NCI-H1436 treated with DMSO at 0.1 percent for 48 hours (cell line): ENCODE data around the gene DESI2.
"Not testable (repeated sequence)": the region's sequence is repeated elsewhere in the genome, so short reads cannot be mapped to it uniquely, and the experiment has no call there.

Experiments
- DNase-seq: peaks from one replicate; lab custom pipeline; 2025; lab: John Stamatoyannopoulos, UW

The DESI2 gene

DNA sequence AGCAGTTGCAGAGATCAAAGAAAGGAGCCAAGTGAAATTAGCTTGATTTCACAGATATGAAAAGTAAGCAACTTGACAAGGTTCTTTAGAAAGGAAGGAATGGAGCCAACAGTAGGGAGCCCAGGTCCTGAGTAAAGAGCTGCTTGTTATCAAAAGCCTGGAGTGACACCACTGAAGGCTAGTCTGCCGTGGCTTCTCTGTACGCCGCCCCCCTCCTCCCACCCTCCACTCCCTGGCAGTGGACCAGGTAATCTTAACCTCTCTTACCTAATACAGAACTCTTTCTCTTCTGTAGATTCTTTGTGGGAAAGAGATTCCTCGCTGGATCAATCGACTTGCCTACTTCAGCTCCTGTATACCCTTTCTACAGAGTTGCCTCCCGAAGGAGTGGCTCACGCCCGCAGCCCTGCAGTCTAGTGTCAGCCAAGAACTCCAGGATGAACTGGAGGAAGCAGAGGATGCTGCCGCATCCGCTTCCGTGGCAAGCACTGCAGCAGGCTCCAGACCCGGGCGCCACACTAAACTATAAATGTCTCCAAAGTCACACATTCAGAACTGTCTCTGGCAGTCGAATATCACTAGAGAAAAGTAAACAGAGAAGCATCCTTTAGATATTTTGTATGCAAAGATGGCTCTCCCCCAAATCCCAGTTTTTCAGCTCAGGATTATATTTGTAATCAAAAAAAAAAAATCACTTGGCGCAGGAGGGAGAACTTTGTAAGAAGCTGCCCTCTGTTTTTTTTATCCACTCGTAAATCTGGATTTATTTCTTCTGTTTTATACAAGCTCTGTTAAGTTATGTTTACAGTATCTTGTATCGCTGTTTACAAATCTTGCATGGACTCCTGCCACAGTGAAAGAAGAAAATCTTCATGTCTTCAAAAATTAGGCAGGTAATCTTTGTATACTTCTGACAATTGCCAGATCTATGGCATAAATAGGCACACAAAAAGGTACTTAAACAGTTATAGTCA lies 52.6 kb downstream of the DESI2 start:
- DNase-seq: no peak

DNA sequence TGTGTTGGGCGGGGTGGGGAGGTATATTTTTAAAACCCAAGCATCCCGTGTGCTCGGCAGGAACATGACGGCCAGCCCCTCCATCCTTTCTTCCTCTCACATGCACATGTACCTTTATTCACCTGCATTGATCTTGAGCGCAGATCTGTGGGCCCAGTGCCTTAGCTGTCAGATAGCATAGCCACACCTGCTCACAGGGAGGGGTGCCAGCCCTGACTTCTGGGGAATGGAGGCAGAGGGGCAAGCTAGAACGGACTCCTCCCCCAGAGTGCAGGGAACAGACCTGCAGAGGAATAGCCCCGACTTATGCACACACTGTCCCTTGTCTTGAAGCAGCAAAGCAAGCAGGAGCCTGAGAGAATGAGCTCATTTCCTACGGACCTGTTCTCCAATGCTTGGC lies 56.1 kb downstream of the DESI2 start:
- DNase-seq: no peak

DNA sequence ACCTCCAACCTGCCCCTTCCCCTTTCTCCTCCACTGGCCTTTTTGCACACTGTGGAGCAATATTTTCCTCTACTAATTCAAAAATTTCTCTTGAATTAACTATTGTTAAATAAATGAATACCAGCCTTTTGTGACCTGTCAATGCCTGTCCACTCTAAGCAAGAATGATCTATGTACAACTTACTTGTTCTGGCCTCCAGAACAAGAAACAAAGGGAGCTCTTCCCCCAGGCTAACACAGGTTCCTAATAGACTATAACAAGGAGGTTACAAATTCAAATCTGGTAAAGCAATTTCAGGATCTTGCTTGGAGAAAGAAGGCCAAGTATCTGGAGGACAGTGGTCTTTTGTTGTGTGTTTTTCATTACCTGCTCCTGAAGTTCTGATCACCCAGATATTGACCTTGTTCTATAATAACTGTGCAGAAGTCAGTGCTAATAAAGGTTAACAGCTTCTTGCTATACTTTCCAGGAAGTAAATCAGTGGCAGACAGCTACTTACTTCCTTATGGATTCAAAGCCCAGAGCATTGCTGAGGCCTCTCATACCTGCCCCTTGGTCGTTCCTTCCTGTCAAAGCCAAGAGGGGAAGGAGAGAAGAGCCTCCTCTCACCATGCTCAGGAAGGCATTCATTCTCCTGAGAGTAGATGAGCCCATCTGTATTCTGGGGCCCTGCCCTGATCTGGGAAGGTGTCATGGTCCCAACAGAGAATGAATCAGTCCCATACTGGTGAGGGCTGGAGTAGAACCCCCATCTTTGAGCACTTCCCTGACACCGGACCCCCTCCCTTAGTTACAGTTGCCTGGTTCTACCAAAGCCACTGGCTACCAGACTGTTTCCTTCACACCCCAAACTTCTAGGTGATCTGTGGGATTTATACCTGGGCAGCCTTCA lies 56.8 kb downstream of the DESI2 start:
- DNase-seq: no peak

DNA sequence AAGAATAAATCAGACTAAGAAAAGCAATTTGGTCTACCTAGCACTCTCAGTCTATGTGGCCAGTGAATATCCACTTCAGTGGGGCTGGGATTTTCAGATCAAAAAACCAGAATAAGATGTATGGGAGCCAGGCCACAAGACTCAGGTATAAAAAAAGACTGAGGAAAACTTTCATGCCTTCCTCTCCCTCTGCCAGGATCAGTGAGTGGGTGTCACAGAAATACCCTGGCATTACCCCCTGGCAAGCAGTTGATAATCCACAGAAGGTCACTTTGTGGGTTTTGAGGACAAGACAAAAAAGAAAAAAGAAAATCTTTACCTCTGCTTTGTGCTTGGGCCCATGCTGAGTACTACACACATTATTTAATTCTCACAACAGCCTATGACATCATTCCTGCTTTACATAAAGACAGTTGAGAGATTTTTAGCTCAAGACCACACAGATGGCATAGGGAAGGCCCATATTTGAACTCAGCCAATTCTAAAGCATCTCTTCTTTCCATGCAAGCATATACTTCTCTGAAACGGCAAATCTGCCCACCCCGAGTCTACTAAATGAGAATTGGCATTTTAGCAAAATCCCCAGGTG lies 57.6 kb downstream of the DESI2 start:
- DNase-seq: no peak

DNA sequence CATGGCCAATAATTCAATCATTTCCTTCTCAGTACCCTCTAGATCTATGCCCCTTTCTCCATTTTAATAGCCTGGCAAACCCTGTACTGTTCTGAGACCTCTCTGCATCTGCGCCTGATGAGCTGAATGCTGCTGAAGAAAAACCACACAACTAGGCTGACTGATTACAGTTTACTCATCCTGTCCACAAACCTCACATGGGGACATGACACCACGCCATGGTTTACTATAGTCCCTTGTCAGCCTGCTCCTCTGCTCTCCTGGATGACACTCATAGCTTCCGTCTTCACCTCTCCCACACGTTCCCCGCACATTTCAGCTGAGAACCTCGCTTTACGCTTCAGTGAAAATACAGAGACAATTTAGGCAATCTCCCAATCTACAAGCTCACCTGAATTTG lies 59.7 kb downstream of the DESI2 start:
- no peak for DNase-seq

DNA sequence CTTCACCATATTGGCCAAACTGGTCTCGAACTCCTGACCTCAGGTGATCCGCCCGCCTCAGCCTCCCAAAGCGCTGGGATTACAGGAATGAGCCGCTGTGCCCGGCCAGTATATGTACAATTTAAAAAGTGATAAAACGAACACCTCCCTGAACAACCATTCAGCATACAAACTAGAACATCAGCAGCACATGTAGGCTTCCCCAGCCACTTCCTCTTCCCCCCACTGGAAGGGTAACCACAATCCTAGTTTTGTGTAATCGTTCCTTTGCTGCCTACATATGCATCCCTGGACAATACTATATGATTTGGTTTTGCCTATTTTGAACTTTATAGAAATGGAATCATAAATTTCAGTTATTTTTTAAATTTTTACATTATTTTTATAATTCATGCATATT lies 60.4 kb downstream of the DESI2 start:
- no peak for DNase-seq

DNA sequence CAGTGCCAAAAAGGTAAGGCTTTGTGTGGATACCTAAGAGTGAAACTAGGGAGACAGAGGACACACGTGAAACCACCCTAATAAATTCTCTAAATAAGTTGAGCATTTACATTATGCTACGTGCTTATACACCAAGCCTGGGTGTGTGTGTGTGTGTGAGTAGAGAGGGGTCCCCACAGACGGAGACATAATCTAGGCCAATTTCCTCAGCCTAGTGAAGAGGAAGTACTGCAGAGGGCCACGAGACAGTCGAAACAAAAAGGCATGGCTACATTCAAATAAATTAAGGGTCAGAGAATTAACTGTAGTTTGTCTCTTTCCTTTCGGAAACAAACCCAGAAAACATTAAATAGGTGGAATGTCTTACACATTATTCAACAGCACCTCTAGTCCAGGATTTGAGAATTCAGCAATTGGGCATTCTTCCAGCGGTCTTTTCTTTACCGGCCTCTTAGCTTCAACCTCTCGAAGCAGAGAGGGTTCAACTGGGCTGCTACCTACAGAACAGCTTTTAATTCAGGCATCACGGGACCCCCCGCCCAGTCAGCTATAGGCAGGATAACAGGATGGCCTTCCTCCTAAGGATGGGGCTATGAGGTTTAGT lies 75.0 kb downstream of the DESI2 start:
- no peak for DNase-seq

DNA sequence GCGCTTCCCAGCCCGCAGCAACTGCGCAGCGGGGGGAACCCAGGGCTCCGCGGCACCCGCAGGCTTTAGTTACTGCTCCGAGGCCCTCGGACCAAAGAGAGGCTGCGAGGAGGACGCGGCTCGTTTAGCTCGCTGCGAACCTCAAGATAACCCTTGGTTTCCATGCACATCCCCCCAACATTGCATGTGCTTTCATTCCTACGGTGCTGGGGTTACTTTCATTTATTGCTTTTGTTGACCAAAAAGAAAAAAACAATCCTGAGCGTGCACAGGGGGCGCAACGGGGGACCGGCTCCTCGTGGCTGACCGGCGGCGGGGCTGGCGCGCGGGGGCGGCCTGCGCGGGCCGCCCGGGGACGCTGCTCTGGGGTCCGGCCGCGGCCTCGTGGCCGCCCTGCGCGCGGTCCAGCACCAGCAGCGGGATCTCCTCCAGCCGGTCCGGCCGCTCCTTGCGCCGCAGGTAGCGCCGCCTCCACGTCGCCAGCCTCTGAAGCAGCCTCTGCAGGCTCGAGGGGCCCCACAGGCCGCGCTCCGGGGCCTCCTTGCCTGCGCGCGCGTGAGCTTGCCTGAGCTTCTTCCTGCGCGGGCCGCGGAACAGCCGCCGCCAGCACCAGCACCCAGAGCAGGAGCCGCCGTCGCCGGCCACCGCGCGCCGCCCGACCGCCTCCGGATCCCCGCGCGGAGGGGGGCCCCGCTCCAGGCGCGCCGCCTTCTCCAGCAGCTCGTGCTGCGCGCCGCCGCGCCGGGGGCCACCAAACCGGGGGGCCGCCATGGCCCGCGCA lies 77.4 kb downstream of the DESI2 start:
- DNase-seq: no peak

DNA sequence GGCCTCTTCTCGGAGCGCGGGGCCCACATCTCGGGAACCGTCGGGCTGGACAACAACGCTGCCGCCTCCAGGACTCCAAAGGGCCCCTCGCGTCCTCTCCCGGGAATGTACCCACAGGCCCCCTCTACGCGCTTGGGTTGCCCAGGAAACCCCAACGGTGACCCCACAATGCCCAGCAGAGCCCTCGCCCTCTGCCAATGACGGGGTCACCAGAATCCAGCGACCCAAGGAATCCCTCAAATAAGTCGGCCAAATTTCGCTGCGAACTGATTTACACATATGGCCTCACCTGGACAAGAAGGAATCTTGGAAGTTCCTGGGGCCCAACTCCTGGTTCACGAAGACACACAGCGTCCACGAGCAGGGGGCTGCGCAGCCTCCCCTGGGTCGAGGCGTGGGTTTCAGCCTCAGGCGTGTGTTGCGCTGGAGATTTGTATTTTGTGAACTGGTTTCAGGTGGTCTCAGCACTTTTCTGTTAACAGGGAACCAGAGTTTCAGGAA lies 78.1 kb downstream of the DESI2 start:
- DNase-seq: no peak

DNA sequence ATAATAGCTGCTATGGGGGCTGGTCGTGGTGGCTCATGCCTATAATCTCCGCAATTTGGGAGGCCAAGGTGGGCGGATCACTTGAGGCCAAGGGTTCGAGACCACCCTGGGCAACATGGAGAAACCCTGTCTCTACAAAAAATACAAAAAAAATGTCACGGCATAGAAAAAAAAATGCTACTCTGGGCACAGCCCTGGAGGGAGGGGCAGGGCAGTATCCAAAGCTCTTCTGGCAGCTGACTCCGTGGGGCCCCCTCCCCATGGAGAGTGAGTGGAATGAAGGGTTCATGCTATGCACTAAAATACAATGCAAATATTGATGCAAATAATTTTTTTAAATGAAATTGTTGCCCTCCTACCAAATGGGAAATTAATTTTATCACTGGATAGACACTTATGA lies 78.7 kb downstream of the DESI2 start:
- DNase-seq: no peak

DNA sequence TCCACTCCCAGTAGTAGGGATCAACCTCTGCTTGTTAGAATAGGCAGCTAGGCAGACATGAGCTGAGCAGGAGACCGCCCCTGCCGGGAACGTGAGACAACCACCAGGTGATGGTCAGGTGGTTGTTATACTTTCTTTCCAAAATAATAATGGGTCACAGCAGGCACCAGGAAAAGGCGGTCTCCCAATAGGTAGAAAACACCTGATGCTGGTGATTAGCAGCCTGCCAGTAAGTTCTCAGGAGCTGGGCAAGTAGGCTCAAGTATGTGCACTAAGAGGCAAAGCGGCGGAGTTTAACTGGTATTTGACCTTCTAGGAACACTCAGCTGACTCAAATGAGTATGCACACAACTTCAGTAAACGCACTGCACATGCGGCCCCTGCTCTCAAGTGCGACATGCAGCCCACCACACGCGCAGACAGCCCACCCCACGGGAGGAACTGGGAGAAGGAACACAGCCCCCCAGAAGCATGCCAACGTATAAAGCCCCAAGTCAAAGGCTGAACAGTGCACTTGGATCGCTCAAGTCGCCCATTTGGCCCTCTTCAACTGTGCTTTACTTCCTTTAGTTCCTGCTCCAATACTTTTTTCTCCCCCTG lies 80.0 kb downstream of the DESI2 start:
- no peak for DNase-seq

DNA sequence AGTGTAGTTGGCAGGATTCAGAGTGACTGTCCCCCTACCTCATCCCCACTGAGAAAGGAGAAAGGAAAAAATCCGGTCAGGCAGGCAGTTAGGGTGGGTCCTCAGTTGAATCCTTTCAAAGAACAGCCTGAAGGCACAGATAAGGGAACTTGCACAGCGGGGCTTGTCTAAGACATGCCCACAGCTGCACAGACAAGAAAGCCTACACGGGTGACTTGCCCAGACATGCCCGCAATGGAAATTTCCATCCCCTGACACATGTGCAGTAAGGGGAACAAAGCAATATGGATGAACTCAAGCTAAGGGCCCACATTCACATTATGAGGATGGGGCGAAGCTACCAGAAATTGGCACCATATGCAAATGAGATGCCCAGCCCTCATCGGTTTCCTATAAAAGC lies 82.5 kb downstream of the DESI2 start:
- no peak for DNase-seq

DNA sequence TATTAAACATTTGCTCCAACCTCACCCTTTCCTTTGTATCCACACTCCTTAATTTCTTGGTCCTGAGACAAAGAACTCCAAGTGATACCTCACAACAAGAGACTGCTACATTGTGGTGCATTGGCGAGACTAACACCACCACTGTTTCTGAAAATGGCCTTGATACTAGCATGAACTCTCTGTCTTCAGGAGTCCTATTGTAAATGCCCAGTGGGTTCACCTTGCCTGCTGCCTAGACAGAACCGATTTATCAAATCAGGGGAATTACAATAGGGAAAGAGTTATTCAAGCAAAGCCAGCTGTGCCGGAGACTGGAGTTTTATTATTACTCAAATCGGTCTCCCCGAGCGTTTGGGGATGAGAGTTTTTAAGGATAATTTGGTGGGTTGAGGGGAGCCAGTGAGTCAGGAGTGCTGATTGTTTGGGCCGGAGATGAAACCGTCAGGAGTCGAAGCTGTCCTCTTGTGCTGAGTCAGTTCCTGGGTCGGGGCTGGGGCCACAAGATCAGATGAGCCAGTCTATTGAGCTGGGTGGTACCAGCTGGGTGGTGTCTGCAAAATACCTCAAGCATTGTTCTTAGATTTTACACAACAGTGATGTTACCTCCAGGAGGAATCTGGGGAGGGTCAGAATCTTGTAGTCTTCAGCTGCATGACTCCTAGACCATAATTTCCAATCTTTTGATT lies 83.1 kb downstream of the DESI2 start:
- no peak for DNase-seq

DNA sequence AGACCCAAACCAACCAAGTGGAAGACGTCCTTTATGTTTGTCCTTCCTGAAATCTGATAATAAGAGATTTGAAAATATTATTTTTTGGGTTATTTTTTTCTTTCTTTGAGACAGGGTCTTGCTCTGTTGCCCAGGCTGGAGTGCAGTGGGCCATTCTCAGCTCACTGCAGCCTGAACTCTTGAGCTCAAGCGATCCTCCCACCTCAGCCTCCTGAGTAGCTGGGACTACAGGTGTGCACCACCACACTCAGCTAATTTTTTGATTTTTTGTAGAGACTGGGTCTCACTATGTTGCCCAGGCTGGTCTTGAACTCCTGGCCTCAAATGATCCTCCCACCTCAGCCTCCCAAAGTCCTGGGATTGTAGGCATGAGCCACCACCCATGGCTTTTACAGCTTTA lies 86.2 kb downstream of the DESI2 start:
- not testable (repeated sequence) for DNase-seq

DNA sequence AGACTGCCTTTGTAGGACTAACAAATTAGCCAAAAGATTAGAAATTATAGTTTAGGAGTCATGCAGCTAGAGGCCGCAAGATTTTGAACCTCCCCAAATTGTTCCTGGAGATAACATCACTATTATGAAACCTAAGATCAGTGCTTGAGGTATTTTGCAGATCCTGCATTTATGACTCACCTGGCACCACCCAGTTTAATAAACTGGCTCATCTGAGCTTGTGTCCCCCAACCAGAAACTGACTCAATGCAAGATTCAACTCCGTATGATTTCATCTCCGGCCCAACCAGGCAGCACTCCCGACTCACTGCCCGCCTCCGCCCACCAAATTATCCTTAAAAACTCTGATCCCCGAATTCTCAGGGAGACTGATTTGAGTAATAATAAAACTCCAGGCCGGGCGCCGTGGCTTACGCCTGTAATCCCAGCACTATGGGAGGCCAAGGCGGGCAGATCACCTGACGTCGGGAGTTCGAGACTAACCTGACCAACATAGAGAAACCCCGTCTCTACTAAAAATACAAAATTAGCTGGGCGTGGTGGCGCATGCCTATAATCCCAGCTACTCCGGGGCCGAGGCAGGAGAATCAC lies 87.2 kb downstream of the DESI2 start:
- DNase-seq: not testable (repeated sequence)

DNA sequence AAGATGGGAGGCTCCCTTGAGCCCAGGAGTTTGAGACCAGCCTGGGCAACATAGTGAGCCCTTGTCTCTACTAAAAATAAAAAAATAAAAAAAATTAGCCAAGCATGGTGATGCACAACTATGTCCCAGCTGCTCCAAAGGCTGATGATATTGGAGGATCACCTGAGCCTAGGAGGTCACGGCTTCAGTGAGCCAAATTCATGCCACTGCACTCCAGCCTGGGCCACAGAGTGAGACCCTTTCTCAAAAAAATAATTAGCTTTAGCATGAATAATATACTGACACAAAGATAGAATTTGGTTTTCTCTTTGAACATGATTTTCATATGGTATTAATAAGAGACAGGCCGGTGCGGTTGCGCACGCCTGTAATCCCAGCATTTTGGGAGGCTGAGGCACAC lies 88.8 kb downstream of the DESI2 start:
- no peak for DNase-seq

DNA sequence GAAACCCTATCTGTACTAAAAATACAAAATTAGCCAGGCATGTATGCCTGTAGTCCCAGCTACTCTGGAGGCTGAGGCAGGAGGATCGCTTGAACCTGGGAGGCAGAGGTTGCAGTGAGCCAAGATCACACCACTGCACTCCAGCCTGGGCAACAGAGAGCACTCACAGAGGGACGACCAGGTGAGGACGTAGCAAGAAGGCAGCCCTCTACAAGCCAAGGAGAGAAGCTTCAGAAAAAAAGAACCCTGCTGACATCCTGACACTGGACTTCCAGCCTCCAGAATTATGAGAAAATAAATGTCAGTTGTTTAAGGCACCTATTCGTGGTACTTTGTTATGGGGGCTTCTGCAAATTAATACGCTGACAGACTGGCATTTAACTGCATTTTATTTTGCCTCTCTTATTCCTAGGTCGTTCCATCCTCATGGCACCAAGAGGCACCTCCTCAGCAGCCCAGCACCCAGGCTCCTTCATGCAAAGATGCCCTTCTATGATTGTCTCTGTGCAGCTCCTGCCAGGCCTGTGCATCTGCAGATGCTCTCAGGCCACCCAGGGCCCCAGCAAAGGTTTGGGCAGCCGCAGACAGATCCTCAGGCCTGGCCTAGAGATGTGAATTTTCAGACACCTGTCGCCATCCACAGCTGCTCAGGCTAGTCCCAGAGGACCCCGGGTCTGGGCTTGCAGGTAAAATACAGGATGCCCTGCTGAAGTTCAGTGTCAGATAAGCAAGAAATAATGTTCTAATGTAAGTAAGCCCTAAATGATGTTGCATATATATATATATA lies 96.5 kb downstream of the DESI2 start:
- no peak for DNase-seq

DNA sequence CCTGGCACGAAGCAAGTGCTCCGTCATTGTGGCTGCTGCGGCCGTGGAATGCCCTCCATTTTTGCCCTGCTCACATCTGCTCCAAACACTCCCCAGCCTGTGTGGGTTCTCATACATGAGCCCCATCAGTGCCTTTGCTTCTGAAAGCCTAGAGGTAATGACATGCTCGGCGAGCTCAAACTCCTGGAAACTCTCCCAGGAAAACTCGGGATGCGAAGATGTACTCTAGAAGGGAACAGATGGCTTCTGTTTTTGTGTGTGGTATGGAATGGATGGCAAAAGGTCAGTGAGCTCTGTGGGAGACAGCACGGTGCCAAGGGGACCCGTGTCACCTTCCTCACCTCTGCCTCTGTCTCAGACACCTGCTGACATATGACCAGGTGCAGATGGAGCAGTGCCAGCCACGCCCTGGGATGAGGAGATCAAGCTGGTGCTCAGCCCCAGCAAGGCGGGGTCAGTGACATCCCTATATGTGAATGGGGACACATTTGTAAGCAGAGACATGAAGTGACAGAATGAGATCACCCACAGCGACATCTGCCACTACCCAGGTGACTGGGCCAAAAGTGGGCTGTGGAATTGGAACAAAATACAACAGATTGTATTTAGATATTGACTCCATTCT lies 98.5 kb downstream of the DESI2 start:
- DNase-seq: no peak
